ENCODE measurements around the gene CLTCL1. TPM values are rescaled to one million over a fixed set of nuclear protein-coding genes. Genes with fewer than 3 reads are reported as not detected.
A peak's percentile ranks its signal among the peaks of the same experiment; 100 is the strongest.

The CLTCL1 gene
- polyA plus RNA-seq, 3 donors = 4.8 to 8.4 (median 5.4) TPM

- DNase-seq = no peak
Observed at GRCh38 chr22:19196841-19197612, 94.5 kb downstream of the CLTCL1 start.

GRCh38 chr22:19195796-19196731 is 95.5 kb downstream of the CLTCL1 start:
- no peak for DNase-seq

GRCh38 chr22:19194766-19195536 is 96.6 kb downstream of the CLTCL1 start:
- no peak for DNase-seq

DNA sequence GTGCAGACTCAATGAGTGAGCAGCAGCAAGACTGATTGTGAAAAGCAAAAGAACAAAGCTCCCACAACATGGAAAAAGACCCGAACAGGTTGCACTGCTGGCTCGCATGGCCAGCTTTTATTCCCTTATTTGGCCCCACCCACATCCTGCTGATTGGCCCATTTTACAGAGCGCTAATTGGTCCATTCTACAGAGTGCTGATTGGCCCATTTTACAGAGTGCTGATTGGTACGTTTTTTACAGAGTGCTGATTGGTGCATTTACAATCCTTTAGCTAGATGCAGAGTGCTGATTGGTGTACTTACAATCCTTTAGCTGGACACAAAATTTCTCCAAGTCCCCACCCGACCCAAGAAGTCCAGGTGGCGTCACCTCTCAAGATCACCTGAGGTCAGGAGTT is 97.6 kb downstream of the CLTCL1 start:
- no peak for DNase-seq

DNA sequence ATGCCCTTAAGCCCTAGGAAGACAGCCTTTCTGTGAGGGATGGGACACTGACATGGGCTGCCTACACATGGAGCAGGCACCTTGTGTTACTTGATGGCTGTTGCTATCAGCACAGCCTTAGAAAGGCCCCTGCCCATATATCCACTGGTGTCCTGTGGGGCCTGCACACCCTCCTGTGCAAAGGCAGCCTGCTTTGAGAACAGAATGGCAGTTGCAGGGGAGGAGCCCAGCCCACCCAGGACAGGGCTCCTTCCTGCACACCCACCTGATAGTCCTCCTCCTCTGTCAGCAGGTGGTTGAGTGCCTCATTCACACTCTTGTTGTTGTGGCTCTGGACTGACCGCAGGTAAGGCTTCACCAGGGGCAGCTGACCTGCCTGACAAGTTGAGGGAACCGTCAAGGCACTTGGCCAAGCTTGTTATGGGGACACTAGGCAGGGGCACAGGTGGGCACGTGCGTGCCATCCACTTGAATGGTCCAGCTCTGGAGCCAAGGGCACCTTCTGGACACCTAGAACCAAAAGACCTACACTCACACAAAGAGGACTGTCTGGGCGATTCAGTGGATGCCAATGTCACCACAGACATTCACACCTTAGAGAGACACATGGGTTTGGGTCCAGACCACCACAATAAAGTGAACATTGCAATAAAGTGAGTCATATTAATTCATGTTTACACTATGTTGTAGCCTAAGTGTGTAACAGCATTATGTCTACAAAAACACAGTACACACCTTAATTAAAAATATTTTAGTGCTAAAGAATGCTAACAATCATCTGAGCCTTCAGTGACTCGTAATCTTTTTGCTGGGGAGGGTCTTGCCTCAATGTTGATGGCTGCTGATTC is 103.6 kb downstream of the CLTCL1 start:
- DNase-seq = no peak

DNA sequence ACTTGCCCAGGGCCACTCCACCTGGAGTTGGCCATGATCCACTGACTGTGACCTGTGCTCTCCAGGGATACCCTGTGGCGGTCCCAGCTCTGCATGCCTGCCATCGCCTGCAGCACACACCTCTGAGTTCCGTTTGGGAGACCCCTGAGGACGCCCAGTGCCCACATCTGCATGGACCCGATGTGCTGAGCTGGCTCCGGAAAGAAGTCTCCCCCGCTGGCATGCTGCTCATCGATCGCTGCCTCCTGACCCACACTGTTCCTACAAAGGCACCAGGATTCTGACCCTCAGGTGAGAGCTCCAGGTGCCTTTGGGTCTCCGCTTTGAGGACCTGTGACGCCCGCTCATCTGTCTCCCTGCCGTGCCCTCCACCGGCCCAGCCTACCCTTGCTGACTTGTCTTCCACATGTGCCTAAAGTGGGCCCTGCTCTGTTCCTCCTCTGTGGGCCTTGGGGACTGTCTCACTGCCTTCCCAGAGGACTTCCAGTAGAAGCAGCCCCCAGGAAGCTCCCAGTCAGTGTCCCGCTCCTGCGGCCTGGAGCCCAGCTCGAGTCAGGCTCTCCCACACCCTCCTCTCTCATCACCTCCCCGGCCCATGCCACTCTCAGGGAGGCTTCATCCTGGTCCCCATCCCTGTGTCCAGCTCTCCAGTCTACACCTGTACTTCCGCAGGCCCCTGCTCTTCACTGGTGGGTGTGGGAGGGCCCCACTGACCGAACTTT is 107.1 kb downstream of the CLTCL1 start:
- no peak for DNase-seq

DNA sequence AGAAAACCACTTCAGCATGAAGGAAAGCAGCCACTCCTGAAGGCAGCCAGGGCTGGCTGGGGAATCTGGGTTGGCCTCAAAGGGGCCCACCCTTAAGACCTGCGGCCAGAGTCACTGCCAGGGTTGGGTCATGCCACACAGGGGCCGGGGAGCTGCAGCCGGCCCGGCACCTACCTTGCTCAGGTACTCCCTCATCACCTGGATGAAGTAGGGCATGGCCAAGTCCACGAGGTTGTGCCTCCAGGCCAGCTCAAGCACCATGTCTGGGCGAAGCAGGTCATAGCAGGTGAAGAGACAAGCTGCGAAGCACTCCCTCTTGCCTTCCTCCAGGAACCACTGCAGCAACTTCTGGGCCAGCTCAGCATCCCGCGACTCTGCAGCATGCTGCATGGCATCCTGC is 108.3 kb downstream of the CLTCL1 start:
- DNase-seq = no peak

- no peak for DNase-seq
Observed at GRCh38 chr22:19182472-19183157, 108.9 kb downstream of the CLTCL1 start.

- DNase-seq = no peak
Observed at GRCh38 chr22:19181786-19182471, 109.6 kb downstream of the CLTCL1 start.

DNA sequence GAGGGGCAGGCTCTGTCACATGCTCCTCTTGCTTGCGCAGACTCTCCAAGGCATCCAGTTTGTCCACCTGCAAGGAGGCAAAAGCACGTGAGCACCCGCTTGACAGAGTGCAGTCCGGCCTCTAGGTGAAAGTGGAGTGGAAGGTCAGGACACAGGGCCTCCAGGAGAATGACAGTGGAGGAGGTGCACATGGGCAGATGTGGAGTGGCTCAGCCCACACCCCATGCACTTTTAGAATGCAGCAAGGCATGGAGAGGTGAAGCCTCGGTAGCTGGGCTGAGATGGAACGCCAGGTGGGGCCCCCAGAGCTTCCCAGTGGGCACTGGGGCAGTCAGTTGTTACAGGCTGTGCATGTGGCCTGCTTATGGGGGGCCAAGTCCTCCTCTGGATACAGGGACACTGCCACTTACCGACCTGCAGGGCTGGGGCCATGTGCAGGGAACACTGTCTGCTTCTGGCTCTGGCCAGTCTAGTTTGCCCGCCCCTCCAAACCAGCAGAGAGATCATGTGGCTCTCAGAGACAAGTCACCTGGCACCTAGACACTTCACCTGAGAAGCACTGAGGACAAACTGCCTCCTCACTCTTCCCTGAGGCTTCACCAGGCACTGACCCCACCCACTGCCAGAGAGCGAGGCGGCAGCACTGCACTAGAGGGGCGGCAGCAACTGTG is 110.6 kb downstream of the CLTCL1 start:
- DNase-seq = no peak

DNA sequence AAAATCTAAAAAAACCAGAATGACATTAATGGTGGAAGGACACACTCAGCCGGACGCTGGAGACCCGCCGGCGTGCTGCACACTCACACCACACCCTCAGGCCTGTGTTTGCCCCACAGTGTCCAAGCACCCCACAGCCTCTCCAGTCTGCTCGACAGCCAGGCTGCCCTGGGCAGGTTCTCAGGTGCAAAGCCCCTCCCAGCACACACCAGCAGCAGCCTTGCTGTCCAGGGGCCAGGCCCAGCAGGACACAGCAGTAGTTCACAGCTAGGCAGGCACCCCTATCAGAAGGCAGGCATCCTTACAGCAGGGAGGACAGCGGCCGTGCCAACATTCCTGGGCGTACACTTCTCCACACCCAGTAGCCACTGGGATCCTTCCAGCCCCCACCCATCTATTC is 111.3 kb downstream of the CLTCL1 start:
- DNase-seq = no peak

- peak; percentile 77 for DNase-seq
Observed at GRCh38 chr22:19179497-19180048, 111.9 kb downstream of the CLTCL1 start.

DNA sequence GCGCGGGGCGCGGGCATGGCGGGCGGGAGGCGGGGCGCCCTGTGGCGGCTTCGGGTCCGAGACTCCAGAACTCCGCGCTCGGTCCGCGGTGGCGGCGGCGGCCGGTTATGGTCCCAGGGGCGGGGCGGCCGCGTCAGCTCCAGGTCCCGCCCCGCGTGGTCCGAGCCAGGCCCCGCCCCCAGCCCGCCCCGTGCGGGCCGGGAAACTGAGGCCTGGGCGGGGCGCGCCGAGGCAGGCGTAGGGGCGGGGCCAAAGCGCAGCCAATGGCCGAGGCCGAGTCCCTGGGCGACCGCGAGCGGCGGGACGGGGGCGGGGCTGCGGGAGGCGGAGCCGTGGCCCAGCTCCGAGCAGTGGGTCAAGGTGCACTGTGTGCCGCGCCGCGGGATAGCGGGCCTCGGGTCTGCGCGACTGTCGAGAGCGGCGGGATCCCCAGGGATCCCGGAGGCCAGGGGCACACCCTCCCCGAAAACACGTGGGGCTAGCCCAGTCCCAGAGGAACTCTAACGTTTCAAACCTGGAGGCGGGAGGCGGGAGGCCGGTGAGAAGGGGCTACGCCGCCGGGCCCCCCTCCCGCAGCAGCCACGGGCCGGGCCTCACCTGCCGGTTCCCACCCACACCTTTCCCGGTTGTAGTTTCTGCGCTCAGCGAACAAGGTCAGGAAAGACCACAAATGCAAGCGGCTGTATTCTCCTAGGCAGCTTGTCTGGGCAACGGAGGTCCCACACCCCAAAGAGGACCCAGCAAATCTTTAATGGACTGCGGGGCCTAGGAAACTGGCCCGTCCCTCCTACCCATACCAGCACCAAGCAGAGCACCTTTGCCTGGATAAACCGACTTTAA is 112.6 kb downstream of the CLTCL1 start, which contains the start of gene SLC25A1:
TSS of gene SLC25A1 (minus strand) at position 80 of the 840 bp plus-strand sequence. CDS start at position 17, 63 bp downstream.
- DNase-seq = peak; percentile 87

- DNase-seq = peak; percentile 40
Observed at GRCh38 chr22:19178065-19178656, 113.4 kb downstream of the CLTCL1 start.

DNA sequence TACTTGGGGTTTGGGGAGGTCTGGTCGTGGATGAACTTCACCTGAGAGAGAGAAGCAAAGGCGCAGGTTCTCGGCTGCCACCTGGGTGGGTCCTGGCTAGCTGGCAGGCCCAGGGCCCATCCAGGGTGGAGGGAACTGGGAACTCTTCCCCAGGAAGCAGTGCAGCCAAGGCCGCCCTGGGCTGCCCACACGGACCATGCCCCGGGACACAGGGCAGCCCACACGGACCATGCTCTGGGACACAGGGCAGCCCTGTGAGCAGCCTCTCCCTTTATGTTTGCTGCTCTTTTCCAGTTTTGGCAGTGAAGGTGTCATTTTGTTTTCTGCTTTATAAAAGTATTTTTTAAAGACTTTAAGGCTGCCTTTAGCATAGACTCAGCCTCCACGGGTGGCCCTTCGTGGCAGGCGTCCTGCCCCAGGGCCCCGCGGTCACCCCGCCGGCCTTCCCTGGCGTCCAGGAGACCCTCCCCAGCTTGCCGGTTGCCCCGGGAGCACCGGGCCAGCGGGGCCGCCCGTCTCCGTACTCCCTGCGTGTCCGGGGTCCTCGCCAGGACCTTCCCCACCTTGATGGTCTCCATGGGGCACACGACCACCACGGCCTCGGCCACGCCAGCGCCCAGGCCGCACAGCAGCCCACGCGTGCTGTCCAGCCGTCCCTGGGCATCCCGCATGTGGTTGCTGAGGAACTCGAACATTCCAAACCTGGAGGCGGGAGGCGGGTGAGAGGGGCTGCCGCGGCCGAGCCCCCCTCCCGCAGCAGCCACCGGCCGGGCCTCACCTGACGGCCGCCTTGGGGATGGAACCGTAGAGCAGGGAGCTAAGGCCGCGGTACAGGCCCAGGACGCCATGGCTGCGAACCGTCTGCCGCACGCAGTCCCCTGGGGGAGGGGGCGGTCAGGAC is 114.1 kb downstream of the CLTCL1 start:
- DNase-seq = no peak

GRCh38 chr22:19176732-19177131 is 114.8 kb downstream of the CLTCL1 start:
- no peak for DNase-seq

Measured in renal pelvis (tissue), 4 donors.